BE2C (cell line): Measurements from ENCODE around the gene IDI2.
"Not testable (repeated sequence)": the region's sequence is repeated elsewhere in the genome, so short reads cannot be mapped to it uniquely, and the experiment has no call there.

Source experiments
- DNase-seq: peaks from one replicate; pipeline ENCODE4 v3.0.0-alpha.2; 2020
- H3K27me3 ChIP-seq: fragments of 250-450 bp; sonication (Bioruptor Pico); 2 replicates; pipeline ENCODE4 v1.5.1; 2020; ENCODE audit warnings: mild to moderate bottlenecking
- H3K36me3 ChIP-seq: fragments of 250-450 bp; sonication (Bioruptor Pico); 2 replicates; pipeline ENCODE4 v1.5.1; 2020; ENCODE audit warnings: mild to moderate bottlenecking
- H3K4me1 ChIP-seq: fragments of 250-450 bp; sonication (Bioruptor Pico); 2 replicates; pipeline ENCODE4 v1.5.1; 2020
- H3K4me3 ChIP-seq: 2 replicates; pipeline ENCODE4 v1.5.1; 2011; ENCODE audit warnings: low read depth, low read length
- H3K9me3 ChIP-seq: fragments of 250-450 bp; sonication (Bioruptor Pico); 2 replicates; pipeline ENCODE4 v1.5.1; 2020
- CTCF ChIP-seq: IDR thresholded peaks from 2 replicates; pipeline ENCODE4 v1.5.1; 2012; ENCODE audit warnings: mild to moderate bottlenecking, low read depth, low read length

The IDI2 gene

GRCh38 chr10:1020958-1021357 lies 4.7 kb downstream of the IDI2 start:
- Histone ChIP-seq H3K36me3 (peaks cover 28% of the 10 kb centered on the region), H3K4me3 (no peak overlapping the region), H3K27me3 (no peaks in the 10 kb centered on the region), H3K9me3 (no peaks in the 10 kb centered on the region), H3K4me1 (no peaks in the 10 kb centered on the region)
- no peak for DNase-seq
- no peak for TF ChIP-seq CTCF

GRCh38 chr10:1020460-1020859 lies 5.2 kb downstream of the IDI2 start:
- Histone ChIP-seq H3K4me1 (no peaks in the 10 kb centered on the region), H3K36me3 (peaks cover 32% of the 10 kb centered on the region), H3K9me3 (no peaks in the 10 kb centered on the region), H3K27me3 (no peaks in the 10 kb centered on the region), H3K4me3 (no peak overlapping the region)
- DNase-seq: no peak
- no peak for TF ChIP-seq CTCF

- no peak for TF ChIP-seq CTCF
- DNase-seq: no peak
- H3K4me3 ChIP-seq: no peak overlapping the region
- H3K4me1 ChIP-seq: no peaks in the 10 kb centered on the region
- H3K9me3 ChIP-seq: no peaks in the 10 kb centered on the region
- peaks cover 37% of the 10 kb centered on the region for H3K36me3 ChIP-seq
- no peaks in the 10 kb centered on the region for H3K27me3 ChIP-seq
Observed at GRCh38 chr10:1019362-1019761, 6.3 kb downstream of the IDI2 start.

- H3K27me3 ChIP-seq: no peaks in the 10 kb centered on the region
- no peak for DNase-seq
- H3K36me3 ChIP-seq: peaks cover 69% of the 10 kb centered on the region
- TF ChIP-seq CTCF: no peak
- no peak overlapping the region for H3K4me3 ChIP-seq
- H3K9me3 ChIP-seq: no peaks in the 10 kb centered on the region
- no peaks in the 10 kb centered on the region for H3K4me1 ChIP-seq
Observed at GRCh38 chr10:1015688-1016087, 10.0 kb downstream of the IDI2 start.

GRCh38 chr10:1011696-1012095 lies 14.0 kb downstream of the IDI2 start:
- no peaks in the 10 kb centered on the region for H3K27me3 ChIP-seq
- H3K4me3 ChIP-seq: no peak overlapping the region
- DNase-seq: no peak
- peaks cover 80% of the 10 kb centered on the region for H3K36me3 ChIP-seq
- TF ChIP-seq CTCF: no peak
- no peaks in the 10 kb centered on the region for H3K9me3 ChIP-seq
- H3K4me1 ChIP-seq: peaks cover 9% of the 10 kb centered on the region

- H3K9me3 ChIP-seq: no peaks in the 10 kb centered on the region
- DNase-seq: no peak
- no peak overlapping the region for H3K4me3 ChIP-seq
- H3K36me3 ChIP-seq: peaks cover 81% of the 10 kb centered on the region
- TF ChIP-seq CTCF: no peak
- H3K27me3 ChIP-seq: no peaks in the 10 kb centered on the region
- H3K4me1 ChIP-seq: peaks cover 9% of the 10 kb centered on the region
Observed at GRCh38 chr10:1010703-1011102, 15.0 kb downstream of the IDI2 start.

GRCh38 chr10:1009947-1010346 lies 15.7 kb downstream of the IDI2 start:
- H3K4me3 ChIP-seq, DNase-seq, H3K27me3 ChIP-seq, H3K4me1 ChIP-seq, H3K9me3 ChIP-seq: not testable (repeated sequence)
- H3K36me3 ChIP-seq: peaks cover 86% of the 10 kb centered on the region
